ENCODE data around the gene GGPS1. TPM values are rescaled to one million over a fixed set of nuclear protein-coding genes. Genes with fewer than 3 reads are reported as not detected.

GGPS1 gene
- total RNA-seq, 1 donor from 2014 or later: 29.8 TPM

Other genes with a start within 250 kb of the GGPS1 start
- gene TOMM20, start 199.7 kb upstream of the GGPS1 start, total RNA-seq: 112 and 137 TPM in 2 replicates
- gene RBM34, start 167.3 kb upstream of the GGPS1 start, total RNA-seq: 120 and 127 TPM in 2 replicates
- gene ARID4B, start 391 bp upstream of the GGPS1 start, total RNA-seq: 58.7 and 66.6 TPM in 2 replicates
- gene TBCE, start 38.9 kb downstream of the GGPS1 start, total RNA-seq: 29.0 and 29.2 TPM in 2 replicates
- gene B3GALNT2, start 175.9 kb downstream of the GGPS1 start, total RNA-seq: 18.5 and 20.3 TPM in 2 replicates

Data from activated T-helper 1 cell treated with anti-CD3 and anti-CD28 coated beads, Interleukin-12 subunit alpha, Interleukin-12 subunit beta, Interleukin-2, Interleukin-4 antibody, amounts not matched to agents 30 ng/mL and 10 ng/mL and 1 ng/mL, durations not matched to agents 14 hours and 24 hours and 36 hours (primary cell).